BE2C (cell line): ENCODE results near the gene PDE10A.

ENCODE experiments used
- DNase-seq: peaks from one replicate; pipeline ENCODE4 v3.0.0-alpha.2; 2020
- H3K27me3 ChIP-seq: fragments of 250-450 bp; sonication (Bioruptor Pico); 2 replicates; pipeline ENCODE4 v1.5.1; 2020; ENCODE audit warnings: mild to moderate bottlenecking
- H3K36me3 ChIP-seq: fragments of 250-450 bp; sonication (Bioruptor Pico); 2 replicates; pipeline ENCODE4 v1.5.1; 2020; ENCODE audit warnings: mild to moderate bottlenecking
- H3K4me1 ChIP-seq: fragments of 250-450 bp; sonication (Bioruptor Pico); 2 replicates; pipeline ENCODE4 v1.5.1; 2020
- H3K4me3 ChIP-seq: 2 replicates; pipeline ENCODE4 v1.5.1; 2011; ENCODE audit warnings: low read depth, low read length
- H3K9me3 ChIP-seq: fragments of 250-450 bp; sonication (Bioruptor Pico); 2 replicates; pipeline ENCODE4 v1.5.1; 2020
- CTCF ChIP-seq: IDR thresholded peaks from 2 replicates; pipeline ENCODE4 v1.5.1; 2012; ENCODE audit warnings: mild to moderate bottlenecking, low read depth, low read length

Gene PDE10A

GRCh38 chr6:165694296-165694695 is 31.3 kb upstream of the PDE10A start:
- TF ChIP-seq CTCF: no peak

GRCh38 chr6:165692106-165692653 is 29.1 kb upstream of the PDE10A start:
- no peaks in the 10 kb centered on the region for H3K27me3 ChIP-seq
- H3K36me3 ChIP-seq: no peaks in the 10 kb centered on the region
- no peak overlapping the region for H3K4me3 ChIP-seq
- TF ChIP-seq CTCF: no peak
- H3K9me3 ChIP-seq: no peaks in the 10 kb centered on the region; the same call in 1 of the 2 replicates
- peaks cover 2% of the 10 kb centered on the region; the same call in 1 of the 2 replicates for H3K4me1 ChIP-seq
- no peak for DNase-seq

More at GRCh38 chr6:165694296-165694695, 31.3 kb upstream of the PDE10A start:
- no peak for DNase-seq
- peaks cover 2% of the 10 kb centered on the region; the same call in 1 of the 2 replicates for H3K4me1 ChIP-seq
- H3K4me3 ChIP-seq: no peak overlapping the region
- no peaks in the 10 kb centered on the region for H3K36me3 ChIP-seq
- no peaks in the 10 kb centered on the region; the same call in 1 of the 2 replicates for H3K9me3 ChIP-seq
- no peaks in the 10 kb centered on the region for H3K27me3 ChIP-seq

GRCh38 chr6:165689699-165690098 is 26.7 kb upstream of the PDE10A start:
- Histone ChIP-seq H3K36me3 (no peaks in the 10 kb centered on the region), H3K27me3 (no peaks in the 10 kb centered on the region), H3K4me3 (no peak overlapping the region), H3K4me1 (peaks cover 5% of the 10 kb centered on the region), H3K9me3 (no peaks in the 10 kb centered on the region; the same call in 1 of the 2 replicates)
- no peak for DNase-seq
- TF ChIP-seq CTCF: 0 out of 2 replicates have a peak, but pooled peaks have one; percentile 21

- no peaks in the 10 kb centered on the region for H3K27me3 ChIP-seq
- no peak overlapping the region for H3K4me3 ChIP-seq
- peaks cover 5% of the 10 kb centered on the region for H3K4me1 ChIP-seq
- no peaks in the 10 kb centered on the region for H3K36me3 ChIP-seq
- DNase-seq: no peak
- no peaks in the 10 kb centered on the region; the same call in 1 of the 2 replicates for H3K9me3 ChIP-seq
- no peak for TF ChIP-seq CTCF
Measured at GRCh38 chr6:165686596-165687365, 23.7 kb upstream of the PDE10A start.

- Histone ChIP-seq H3K36me3 (no peaks in the 10 kb centered on the region), H3K4me1 (peaks cover 3% of the 10 kb centered on the region; the same call in 1 of the 2 replicates), H3K9me3 (no peaks in the 10 kb centered on the region), H3K4me3 (no peak overlapping the region), H3K27me3 (no peaks in the 10 kb centered on the region)
- TF ChIP-seq CTCF: no peak
- DNase-seq: no peak
Measured at GRCh38 chr6:165685302-165685701, 22.3 kb upstream of the PDE10A start.

GRCh38 chr6:165684333-165684732 is 21.3 kb upstream of the PDE10A start:
- no peak for TF ChIP-seq CTCF
- no peak for DNase-seq
- Histone ChIP-seq H3K36me3 (no peaks in the 10 kb centered on the region), H3K4me3 (no peak overlapping the region), H3K27me3 (no peaks in the 10 kb centered on the region), H3K4me1 (peaks cover 3% of the 10 kb centered on the region; the same call in 1 of the 2 replicates), H3K9me3 (no peaks in the 10 kb centered on the region)
